Pancreas (tissue), 10 donors: ENCODE measurements around the gene MRPL47. TPM values are rescaled to one million over a fixed set of nuclear protein-coding genes. Genes with fewer than 3 reads are reported as not detected.

Experiments
- ATAC-seq, 4 donors: fragments of 200-7000 bp; cut with Tn5 transposase; one replicate each; pipeline versions ENCODE4 v1.8.0 to v1.9.1; 2020; ENCODE audit warnings: mild to moderate bottlenecking in 4 of 4, moderate library complexity in 4 of 4
- DNase-seq, 6 donors: peaks; one replicate each; pipeline ENCODE4 v3.0.0-alpha.2; 2020
- FAIRE-seq: peaks from 2 replicates; lab custom pipeline; 2012; peaks lifted over from hg19 to GRCh38; lab: Jason Lieb, UNC
- H3K27ac ChIP-seq, 4 donors: fragments of 200-600 bp; sonication (generic); 1 replicate in 3 of 4; 2 replicates in 1 of 4; pipeline versions ENCODE4 v1.5.0 to v1.8.0; 2020
- H3K27me3 ChIP-seq, 4 donors: fragments of 200-600 bp; one replicate each; pipeline ENCODE4 v1.8.0; 2021
- H3K36me3 ChIP-seq, 3 donors: fragments of 200-600 bp; sonication (generic) in 1 of 3; one replicate each; pipeline versions ENCODE4 v1.5.0 to v1.8.0; 2020 to 2021
- H3K4me1 ChIP-seq, 3 donors: fragments of 200-600 bp; one replicate each; pipeline ENCODE4 v1.8.0; 2021
- H3K4me3 ChIP-seq, 4 donors: fragments of 200-600 bp; sonication (generic) in 2 of 4; one replicate each; pipeline versions ENCODE4 v1.5.0 to v1.8.0; 2020 to 2021
- H3K9me3 ChIP-seq, 4 donors: fragments of 200-600 bp; one replicate each; pipeline ENCODE4 v1.8.0; 2021
- CTCF ChIP-seq, 4 donors: fragments of 200-600 bp; sonication (generic) in 3 of 4; IDR thresholded peaks; one replicate each; pipeline versions ENCODE4 v1.5.0 to v1.8.0; 2021; ENCODE audit warnings: antibody characterized with exemption in 4 of 4
- WGBS, 2 donors: extraction: QIAGEN DNeasy Blood & Tissue Kit; methylation state at CpG; one replicate each; pipeline ENCODE4 v1.1.7; 2013; 5-methylcytosine and 5-hydroxymethylcytosine counted together
- intact Hi-C, 3 donors: fragments of 100-400 bp; cut with DNase I; formaldehyde crosslinking; loops; one replicate each; pipeline versions ENCODE4 v1.11.1 to v1.14.2; 2022
- polyA plus RNA-seq, 2 donors: library from polyadenylated mRNA; stranded (reverse); fragments of 200-250 nt; gene quantifications; one replicate each; pipeline ENCODE4 v1.2.3, GENCODE V29; 2013
- total RNA-seq, 6 donors: library from RNA; stranded (reverse); fragmentation: NEBNext Ultra II Directional in 4 of 6; extraction: Animal tissue kit (Norgen Biotek cat#: 25700) in 4 of 6; gene quantifications; one replicate each; pipeline versions ENCODE4 v1.2.1 to v1.2.4, GENCODE V29; 2021 to 2023
- donor health status: healthy with polysubstance abuse.
- donor health status: DM: no; HTN: no; CAD: no; lungs with moderate emphysema.
- donor health status: DM: no; HTN: no; CAD: no.
- donor health status: control.
- donor health status: control.
- donor health status: Bipolar disorder and iron deficiency.
- donor health status: DM: yes; HTN: yes; CAD: no.
- donor health status: DM: no; HTN: no; CAD: no.
- donor health status: DM: no; HTN: no; CAD: no.
- donor health status: DM: yes; HTN: yes; CAD: no.

MRPL47 gene
- total and polyA plus RNA-seq, 8 donors: 5.0 to 21.1 (median 10.5) TPM

GRCh38 chr3:179624451-179624850, 20.0 kb upstream of the MRPL47 start:
- Histone ChIP-seq H3K27ac (no peak overlapping the region), H3K4me3 (no peak overlapping the region), H3K9me3 (no peaks in the 10 kb centered on the region), H3K27me3 (no peaks in the 10 kb centered on the region), H3K4me1 (no peaks in the 10 kb centered on the region), H3K36me3 (peaks cover 0 to 27% (median 3%) of the 10 kb centered on the region in 3 donors)
- intact Hi-C loops: no loop called here
- WGBS, 2 donors: 90 to 93% methylated on average over 3 of the region's 3 CpGs
- ATAC-seq (no peak), FAIRE-seq (no peak), DNase-seq (no peak)
- TF ChIP-seq CTCF (IDR thresholded peaks at IDR 0.05): no peak

GRCh38 chr3:179622023-179622422, 17.6 kb upstream of the MRPL47 start:
- Histone ChIP-seq H3K36me3 (peaks cover 0 to 44% (median 9%) of the 10 kb centered on the region in 3 donors), H3K9me3 (no peaks in the 10 kb centered on the region), H3K4me1 (no peaks in the 10 kb centered on the region), H3K27ac (no peak overlapping the region), H3K27me3 (no peaks in the 10 kb centered on the region), H3K4me3 (no peak overlapping the region)
- WGBS, 2 donors: 98 to 99% methylated on average over 2 of the region's 2 CpGs
- DNase-seq (no peak), FAIRE-seq (no peak), ATAC-seq (no peak)
- no peak for TF ChIP-seq CTCF (IDR thresholded peaks at IDR 0.05)
- intact Hi-C loops: no loop called here

GRCh38 chr3:179615458-179616173, 11.2 kb upstream of the MRPL47 start:
- no peak for TF ChIP-seq CTCF (IDR thresholded peaks at IDR 0.05)
- Histone ChIP-seq H3K9me3 (no peaks in the 10 kb centered on the region), H3K27ac (no peak overlapping the region), H3K36me3 (peaks cover 0 to 20% (median 6%) of the 10 kb centered on the region in 3 donors), H3K27me3 (no peaks in the 10 kb centered on the region), H3K4me3 (no peak overlapping the region), H3K4me1 (no peaks in the 10 kb centered on the region)
- intact Hi-C loops: no loop called here
- ATAC-seq (no peak), FAIRE-seq (no peak), DNase-seq (no peak)
- 84 to 89% methylated on average over 4 of the region's 4 CpGs for WGBS, 2 donors

GRCh38 chr3:179613807-179614206, 9.4 kb upstream of the MRPL47 start:
- Histone ChIP-seq H3K36me3 (peaks cover 0 to 17% (median 4%) of the 10 kb centered on the region in 3 donors), H3K4me3 (no peak overlapping the region), H3K4me1 (no peaks in the 10 kb centered on the region), H3K9me3 (no peaks in the 10 kb centered on the region), H3K27ac (no peak overlapping the region), H3K27me3 (no peaks in the 10 kb centered on the region)
- 34 to 48% methylated on average over 2 of the region's 2 CpGs for whole genome bisulfite sequencing, 2 donors
- FAIRE-seq (no peak), ATAC-seq (no peak), DNase-seq (no peak)
- no peak for TF ChIP-seq CTCF (IDR thresholded peaks at IDR 0.05)
- intact Hi-C loops: no loop called here

GRCh38 chr3:179610066-179610465, 5.6 kb upstream of the MRPL47 start:
- TF ChIP-seq CTCF (IDR thresholded peaks at IDR 0.05): no peak
- intact Hi-C loops: no loop called here
- H3K36me3 ChIP-seq: no peaks in the 10 kb centered on the region
- H3K9me3 ChIP-seq: no peaks in the 10 kb centered on the region
- FAIRE-seq: no peak
- 96 to 97% methylated on average over 4 of the region's 4 CpGs for WGBS, 2 donors
- ATAC-seq: no peak
- peaks cover 3 to 6% (median 4%) of the 10 kb centered on the region in 3 donors for H3K4me1 ChIP-seq
- no peak overlapping the region for H3K4me3 ChIP-seq
- no peak for DNase-seq
- no peaks in the 10 kb centered on the region for H3K27me3 ChIP-seq
- H3K27ac ChIP-seq: no peak overlapping the region
